Endothelial cell of umbilical vein (primary cell): Measurements from ENCODE around the gene C1orf116. TPM values are rescaled to one million over a fixed set of nuclear protein-coding genes. Genes with fewer than 3 reads are reported as not detected.

Experiments
- BruUV-seq: library from RNA; stranded (reverse); fragments of 400-500 nt; replicated peaks from 2 replicates; lab custom pipeline; 2021; lab: Mats Ljungman, UMichigan
- CTCF ChIA-PET: fragments of 300-600, 350-600 bp; sonication (Branson Sonifier 250); formaldehyde crosslinking; loops from one replicate; lab custom pipeline; 2021; ENCODE audit warnings: antibody characterized with exemption, inconsistent platforms; lab: Charles Lee
- POLR2A ChIA-PET: fragments of 300-600, 350-600 bp; sonication (Branson Sonifier 250); formaldehyde crosslinking; loops from one replicate; lab custom pipeline; 2021; ENCODE audit warnings: antibody characterized with exemption, inconsistent platforms; lab: Charles Lee
- DNase-seq: peaks from one replicate; pipeline ENCODE4 v3.0.0-alpha.2; 2011; ENCODE audit warnings: low read depth, low spot score
- FAIRE-seq: peaks from 2 replicates; lab custom pipeline; 2011; peaks lifted over from hg19 to GRCh38; lab: Jason Lieb, UNC
- H2AFZ ChIP-seq: 2 replicates; pipeline ENCODE4 v1.6.0; 2012; ENCODE audit warnings: low read depth, low read length, control low read depth, inconsistent platforms
- H3K27ac ChIP-seq: 2 replicates; pipeline ENCODE4 v1.5.1; 2011; ENCODE audit warnings: low read depth, mild to moderate bottlenecking, control low read depth, low read length, moderate library complexity; ENCODE audit not compliant: insufficient read depth
- H3K27me3 ChIP-seq, 2 experiments: 2 replicates each; pipeline versions ENCODE4 v1.6.0 to v1.6.1; 2011; ENCODE audit warnings: low read length in 2 of 2, mixed read lengths in 1 of 2; ENCODE audit not compliant: control insufficient read depth in 2 of 2, insufficient read depth in 2 of 2
- H3K36me3 ChIP-seq, 2 experiments: 2 replicates in 1 of 2; 3 replicates in 1 of 2; pipeline ENCODE4 v1.5.1; 2011; ENCODE audit warnings: low read length in 2 of 2, mild to moderate bottlenecking in 1 of 2, moderate library complexity in 1 of 2; ENCODE audit not compliant: control insufficient read depth in 2 of 2, insufficient read depth in 2 of 2; ENCODE audit errors: extremely low read depth in 1 of 2
- H3K4me1 ChIP-seq: 3 replicates; pipeline ENCODE4 v1.5.1; 2011; ENCODE audit warnings: mild to moderate bottlenecking, low read length; ENCODE audit not compliant: control insufficient read depth, insufficient read depth; ENCODE audit errors: extremely low read depth
- H3K4me2 ChIP-seq: 2 replicates; pipeline ENCODE4 v1.6.1; 2011; ENCODE audit warnings: low read length, control low read depth, mixed read lengths; ENCODE audit not compliant: insufficient read depth
- H3K4me3 ChIP-seq, 3 experiments: fragments of 200-600 bp in 1 of 3; sonication (generic), shearing (Covaris generic) in 1 of 3; replicated peaks in 1 of 3; 2 replicates each; pipeline ENCODE4 v1.5.1; 2011 to 2016; ENCODE audit warnings: control low read depth in 3 of 3, low read length in 3 of 3, mild to moderate bottlenecking in 2 of 3, inconsistent platforms in 1 of 3, low read depth in 1 of 3, moderate library complexity in 1 of 3; ENCODE audit not compliant: insufficient read depth in 1 of 3
- H3K79me2 ChIP-seq: 2 replicates; pipeline ENCODE4 v1.6.0; 2012; ENCODE audit warnings: low read length, inconsistent platforms; ENCODE audit not compliant: control insufficient read depth, insufficient read depth
- H3K9ac ChIP-seq: replicated peaks from 2 replicates; pipeline ENCODE3; 2011; ENCODE audit warnings: low read length, control low read depth; ENCODE audit not compliant: insufficient read depth; ENCODE audit errors: extremely low read depth
- H3K9me1 ChIP-seq: replicated peaks from 3 replicates; pipeline ENCODE4 v1.6.0; 2011; ENCODE audit warnings: mild to moderate bottlenecking, low read length; ENCODE audit not compliant: control insufficient read depth, insufficient read depth; ENCODE audit errors: extremely low read depth
- H3K9me3 ChIP-seq: replicated peaks from 2 replicates; pipeline ENCODE4 v1.5.1; 2012; ENCODE audit warnings: low read length, inconsistent platforms; ENCODE audit not compliant: control insufficient read depth, insufficient read depth
- H4K20me1 ChIP-seq: replicated peaks from 2 replicates; pipeline ENCODE3; 2011; ENCODE audit warnings: mild to moderate bottlenecking, low read length; ENCODE audit not compliant: control insufficient read depth, insufficient read depth; ENCODE audit errors: extremely low read depth
- CTCF ChIP-seq, 2 donors: IDR thresholded peaks; 1 replicate in 1 of 2; 2 replicates in 1 of 2; pipeline ENCODE4 v1.5.1; 2011; ENCODE audit warnings: low read length in 2 of 2, mild to moderate bottlenecking in 2 of 2, moderate library complexity in 2 of 2, control low read depth in 1 of 2, inconsistent platforms in 1 of 2, low read depth in 1 of 2; ENCODE audit not compliant: insufficient read depth in 1 of 2; ENCODE audit errors: extremely low read depth in 1 of 2
- EZH2 ChIP-seq: IDR thresholded peaks from 2 replicates; pipeline ENCODE4 v1.6.1; 2012; ENCODE audit warnings: borderline replicate concordance, low read depth, mild to moderate bottlenecking, moderate library complexity, low read length, inconsistent platforms; ENCODE audit not compliant: severe bottlenecking
- FOS ChIP-seq: IDR thresholded peaks from 2 replicates; pipeline ENCODE4 v1.6.1; 2011; ENCODE audit warnings: mild to moderate bottlenecking, low read length, moderate library complexity, borderline replicate concordance; ENCODE audit not compliant: insufficient read depth
- GATA2 ChIP-seq: IDR thresholded peaks from 2 replicates; pipeline ENCODE4 v1.7.0; 2011; ENCODE audit warnings: low read depth, mild to moderate bottlenecking, moderate library complexity, mixed read lengths, low read length; ENCODE audit not compliant: insufficient read length, insufficient read depth
- JUN ChIP-seq: IDR thresholded peaks from 2 replicates; pipeline ENCODE4 v1.6.1; 2011; ENCODE audit warnings: borderline replicate concordance, low read depth; ENCODE audit not compliant: insufficient read length, insufficient read depth
- MAX ChIP-seq: IDR thresholded peaks from 2 replicates; pipeline ENCODE4 v1.6.1; 2011; ENCODE audit not compliant: insufficient read depth, insufficient read length
- MYC ChIP-seq: IDR thresholded peaks from one replicate; pipeline ENCODE4 v1.6.1; 2011; ENCODE audit warnings: mild to moderate bottlenecking, low read depth, low read length
- POLR2A ChIP-seq: IDR thresholded peaks from 2 replicates; pipeline ENCODE4 v1.6.1; 2012; ENCODE audit warnings: low read depth, mild to moderate bottlenecking, control low read depth, low read length
- POLR2AphosphoS5 ChIP-seq: IDR thresholded peaks from 2 replicates; pipeline ENCODE4 v1.6.1; 2012; ENCODE audit warnings: low read depth, mild to moderate bottlenecking, control low read depth, low read length, moderate library complexity; ENCODE audit not compliant: insufficient read depth
- dilution Hi-C: fragments of 300-500 bp; cut with MboI; formaldehyde crosslinking; loops from one replicate; pipeline ENCODE4 v1.15.0; 2019; ENCODE audit warnings: low sequenced_read_pairs; ENCODE audit not compliant: extremely low pct_ligation_motif_present
- intact Hi-C: fragments of 100-400 bp; cut with micrococcal nuclease; formaldehyde crosslinking; loops from one replicate; pipeline ENCODE4 v1.10.0; 2022
- polyA plus RNA-seq, 4 experiments: library from polyadenylated mRNA; depleted of rRNA in 3 of 4; stranded (reverse) in 3 of 4; unstranded in 1 of 4; fragments of >200 nt; gene quantifications; 2 replicates each; pipeline versions ENCODE4 v1.2.1 to v1.2.3, GENCODE V29; 2011 to 2012; ENCODE audit warnings: missing spikeins in 1 of 4
- total RNA-seq: library from RNA; stranded (reverse); gene quantifications from 2 replicates; pipeline ENCODE4 v1.2.3, GENCODE V29; 2021

C1orf116 gene
- total and polyA plus RNA-seq, 2 donors (not counting 3 experiments of a cell fraction or from before 2014, with no cell fraction given) = 0.07 TPM; not detected in 1

- DNase-seq = no peak
- POLR2A ChIA-PET = no interaction called here
- BruUV-seq = no TSS peak
- CTCF ChIA-PET = no interaction called here
- Histone ChIP-seq H3K27me3 (peaks cover 0 to under 1% of the 10 kb centered on the region in 2 experiments), H2AFZ (no peak overlapping the region), H3K36me3 (no peaks in the 10 kb centered on the region), H3K4me2 (no peak overlapping the region), H3K4me3 (no peak overlapping the region), H3K4me1 (no peaks in the 10 kb centered on the region), H3K79me2 (no peaks in the 10 kb centered on the region), H4K20me1 (no peaks in the 10 kb centered on the region), H3K9ac (no peak overlapping the region), H3K9me3 (no peaks in the 10 kb centered on the region), H3K27ac (no peak overlapping the region), H3K9me1 (no peaks in the 10 kb centered on the region)
- intact Hi-C loops = no loop called here
- no peak for FAIRE-seq
- dilution Hi-C loops = no loop called here
- no peak for TF ChIP-seq POLR2A
- no peak for TF ChIP-seq FOS
- no peak for TF ChIP-seq JUN
- TF ChIP-seq MAX = no peak
- TF ChIP-seq CTCF (IDR thresholded peaks at IDR 0.05; ENCODE audit: extremely low read depth in 1 of 2, insufficient read depth in 1 of 2, low read depth in 1 of 2, low read length in 2 of 2) = no peak
- TF ChIP-seq MYC = no peak
- TF ChIP-seq EZH2 = no peak
- no peak for TF ChIP-seq POLR2AphosphoS5
- no peak for TF ChIP-seq GATA2
Measured at GRCh38 chr1:207069858-207070506, 37.4 kb upstream of the C1orf116 start.
